ENCODE measurements around the gene PRSS36. TPM values are rescaled to one million over a fixed set of nuclear protein-coding genes. Genes with fewer than 3 reads are reported as not detected.
"Not testable (repeated sequence)": the region's sequence is repeated elsewhere in the genome, so short reads cannot be mapped to it uniquely, and the experiment has no call there.

Gene PRSS36
- total and polyA plus RNA-seq, 7 donors, result 0.24 to 1.7 (median 0.69) TPM

DNA sequence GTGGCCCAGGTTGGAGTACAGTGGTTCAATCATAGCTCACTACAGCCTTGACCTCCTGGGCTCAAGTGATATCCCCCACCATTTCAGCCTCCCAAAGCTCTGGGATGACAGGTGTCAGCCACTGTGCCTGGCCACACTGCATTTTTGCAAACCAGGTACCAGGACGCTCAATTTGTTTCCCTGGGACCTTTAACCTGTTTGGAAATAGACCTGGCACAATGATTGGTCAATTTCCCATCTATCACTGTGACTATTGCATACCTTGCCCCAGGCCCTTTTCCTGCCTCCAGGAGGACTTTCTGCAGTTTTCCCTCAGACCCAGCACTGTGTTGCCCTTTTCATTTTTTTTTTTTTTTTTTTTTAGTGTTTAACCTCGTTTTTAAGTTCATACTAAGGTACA, 19.0 kb upstream of the PRSS36 start:
- 65 to 67% (median 66%) methylated on average over 2 of the region's 2 CpGs for WGBS, 3 donors
- Histone ChIP-seq H3K4me3 (no peak overlapping the region), H3K27ac (no peak overlapping the region), H3K4me1 (no peaks in the 10 kb centered on the region), H3K27me3 (ENCODE audit: insufficient read depth in 3 of 3, low read length in 2 of 3) (no peaks in the 10 kb centered on the region), H3K36me3 (ENCODE audit: insufficient read depth in 1 of 2, low read depth in 1 of 2) (no peaks in the 10 kb centered on the region), H3K9me3 (no peaks in the 10 kb centered on the region)
- ATAC-seq (no peak), DNase-seq (no peak)
- no peak for TF ChIP-seq CTCF (IDR thresholded peaks at IDR 0.05)
- intact Hi-C loops (cut with DNase I), result no loop called here

DNA sequence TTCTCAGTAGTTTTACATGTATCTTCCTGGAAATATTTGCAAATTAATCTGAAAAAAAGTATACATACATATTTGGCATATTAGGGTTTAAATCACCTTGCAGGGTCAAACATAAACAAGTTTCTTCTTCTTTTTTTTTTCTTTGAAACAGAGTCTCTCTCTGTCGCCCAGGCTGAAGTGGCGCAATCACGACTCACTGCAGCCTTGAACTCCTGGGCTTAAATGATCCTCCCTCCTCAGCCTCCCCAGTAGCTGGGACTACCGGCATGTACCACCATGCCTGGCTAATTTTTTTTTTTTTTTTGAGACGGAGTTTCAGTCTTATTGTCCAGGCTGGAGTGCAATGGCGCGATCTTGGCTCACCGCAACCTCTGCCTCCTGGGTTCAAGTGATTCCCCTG, 17.4 kb upstream of the PRSS36 start:
- H3K4me3 ChIP-seq, result no peak overlapping the region
- no peak overlapping the region for H3K27ac ChIP-seq
- no peak for TF ChIP-seq CTCF (IDR thresholded peaks at IDR 0.05)
- H3K27me3 ChIP-seq (ENCODE audit: insufficient read depth in 3 of 3, low read length in 2 of 3), result no peaks in the 10 kb centered on the region
- intact Hi-C loops (cut with DNase I), result no loop called here
- H3K4me1 ChIP-seq, result no peaks in the 10 kb centered on the region
- H3K36me3 ChIP-seq (ENCODE audit: insufficient read depth in 1 of 2, low read depth in 1 of 2), result no peaks in the 10 kb centered on the region
- H3K9me3 ChIP-seq, result no peaks in the 10 kb centered on the region
- 86 to 94% (median 89%) methylated on average over 8 of the region's 8 CpGs for WGBS, 3 donors
- DNase-seq (no peak), ATAC-seq (no peak)

- WGBS, 3 donors, result 26 to 45% (median 36%) methylated on average over 8 of the region's 8 CpGs
- Histone ChIP-seq H3K36me3 (ENCODE audit: insufficient read depth in 1 of 2, low read depth in 1 of 2) (no peaks in the 10 kb centered on the region), H3K27me3 (ENCODE audit: insufficient read depth in 3 of 3, low read length in 2 of 3) (no peaks in the 10 kb centered on the region), H3K4me3 (no peak overlapping the region), H3K27ac (no peak overlapping the region), H3K9me3 (no peaks in the 10 kb centered on the region), H3K4me1 (no peaks in the 10 kb centered on the region)
- DNase-seq (no peak), ATAC-seq (no peak)
- no peak for TF ChIP-seq CTCF (IDR thresholded peaks at IDR 0.05)
- intact Hi-C loops (cut with DNase I), result no loop called here
These were observed 7.3 kb upstream of the PRSS36 start for GRCh38 chr16:31157136-31157535.

- H3K36me3 ChIP-seq (ENCODE audit: insufficient read depth in 1 of 2, low read depth in 1 of 2); ATAC-seq; intact Hi-C loops (cut with DNase I); DNase-seq; H3K27ac ChIP-seq; H3K4me3 ChIP-seq; H3K4me1 ChIP-seq; H3K9me3 ChIP-seq; H3K27me3 ChIP-seq (ENCODE audit: insufficient read depth in 3 of 3, low read length in 2 of 3): not testable (repeated sequence)
- 63 to 73% (median 63%) methylated on average over 6 of the region's 6 CpGs for WGBS, 3 donors
These were observed 1.1 kb upstream of the PRSS36 start for GRCh38 chr16:31150976-31151375.

- Histone ChIP-seq H3K4me3 (no peak overlapping the region), H3K27ac (no peak overlapping the region), H3K27me3 (ENCODE audit: insufficient read depth in 3 of 3, low read length in 2 of 3) (peaks cover 0 to 5% (median 5%) of the 10 kb centered on the region in 3 donors), H3K9me3 (no peaks in the 10 kb centered on the region), H3K36me3 (ENCODE audit: insufficient read depth in 1 of 2, low read depth in 1 of 2) (no peaks in the 10 kb centered on the region), H3K4me1 (no peaks in the 10 kb centered on the region)
- WGBS, 3 donors, result 74 to 87% (median 80%) methylated on average over 5 of the region's 5 CpGs
- ATAC-seq (peak in 2 of 4 donors; percentile 22 to 26), DNase-seq (no peak)
- intact Hi-C loops (cut with DNase I), result loop anchor here in 1 of 2 donors (5.0 kb wide), 1 partner anchor 162 kb away; the partner anchor contains the start of gene HSD3B7
- TF ChIP-seq CTCF (IDR thresholded peaks at IDR 0.05), result no peak
These were observed 534 bp downstream of the PRSS36 start for GRCh38 chr16:31149332-31149731.
